Adrenal gland (tissue), 5 donors: Measurements from ENCODE around the gene UBE2H.

Experiments
- POLR2A ChIP-seq, 2 donors: fragments of 450-650 bp; IDR thresholded peaks; one replicate each; pipeline ENCODE4 v1.6.1; 2017; ENCODE audit warnings: antibody characterized with exemption in 2 of 2, mild to moderate bottlenecking in 2 of 2, moderate library complexity in 1 of 2
- TF ChIP-seq, protein P1 (sequence below), 6 experiments: fragments of 450-650 bp in 4 of 6; fragments of 200-600 bp in 2 of 6; sonication (generic) in 1 of 6; IDR thresholded peaks; 1 replicate in 5 of 6; 2 replicates in 1 of 6; pipeline versions ENCODE4 v1.5.1 to v1.8.0; 2016 to 2021; ENCODE audit warnings: antibody characterized with exemption in 6 of 6, mild to moderate bottlenecking in 2 of 6, moderate library complexity in 1 of 6
- donor health status: DM: no; HTN: no; CAD: no.

DNA sequence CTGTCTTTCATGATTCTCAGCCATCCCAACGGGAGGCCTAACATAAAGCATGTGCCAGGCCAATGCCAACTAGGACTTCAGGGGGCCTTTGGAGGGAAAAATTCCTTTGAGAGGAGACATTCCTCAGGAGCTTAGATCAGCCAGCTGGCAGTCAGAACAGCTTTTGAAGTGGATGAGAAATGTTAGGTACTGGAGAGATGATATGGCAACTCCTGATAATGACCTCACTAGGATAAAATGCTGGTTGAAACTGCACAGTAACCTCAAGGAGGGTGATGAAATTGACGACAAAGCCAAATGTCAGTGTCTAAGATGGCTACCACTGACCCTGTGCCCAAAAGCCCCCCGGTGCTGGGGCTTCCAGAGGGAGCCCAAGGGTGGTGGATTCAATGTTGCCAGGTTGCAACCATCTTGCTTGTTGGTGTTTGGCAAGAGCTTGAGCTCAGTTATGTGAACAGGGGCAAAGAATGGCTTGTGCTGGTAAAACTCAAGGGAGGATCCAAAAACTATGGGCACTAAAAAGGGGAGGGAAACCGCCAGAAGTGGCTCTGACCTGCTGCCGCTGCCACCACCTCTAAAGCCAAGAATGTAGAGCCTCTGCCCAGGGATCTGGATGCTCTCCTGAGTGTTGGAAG, 121.2 kb downstream of the UBE2H start:
- TF ChIP-seq, protein P1, sequence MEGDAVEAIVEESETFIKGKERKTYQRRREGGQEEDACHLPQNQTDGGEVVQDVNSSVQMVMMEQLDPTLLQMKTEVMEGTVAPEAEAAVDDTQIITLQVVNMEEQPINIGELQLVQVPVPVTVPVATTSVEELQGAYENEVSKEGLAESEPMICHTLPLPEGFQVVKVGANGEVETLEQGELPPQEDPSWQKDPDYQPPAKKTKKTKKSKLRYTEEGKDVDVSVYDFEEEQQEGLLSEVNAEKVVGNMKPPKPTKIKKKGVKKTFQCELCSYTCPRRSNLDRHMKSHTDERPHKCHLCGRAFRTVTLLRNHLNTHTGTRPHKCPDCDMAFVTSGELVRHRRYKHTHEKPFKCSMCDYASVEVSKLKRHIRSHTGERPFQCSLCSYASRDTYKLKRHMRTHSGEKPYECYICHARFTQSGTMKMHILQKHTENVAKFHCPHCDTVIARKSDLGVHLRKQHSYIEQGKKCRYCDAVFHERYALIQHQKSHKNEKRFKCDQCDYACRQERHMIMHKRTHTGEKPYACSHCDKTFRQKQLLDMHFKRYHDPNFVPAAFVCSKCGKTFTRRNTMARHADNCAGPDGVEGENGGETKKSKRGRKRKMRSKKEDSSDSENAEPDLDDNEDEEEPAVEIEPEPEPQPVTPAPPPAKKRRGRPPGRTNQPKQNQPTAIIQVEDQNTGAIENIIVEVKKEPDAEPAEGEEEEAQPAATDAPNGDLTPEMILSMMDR (IDR thresholded peaks at IDR 0.05), result no peak
- TF ChIP-seq POLR2A (IDR thresholded peaks at IDR 0.05), result no peak
